D341Med (cell line): ENCODE results near the gene CRISPLD2.

Experiments used
- DNase-seq: peaks from one replicate; pipeline ENCODE4 v3.0.0; 2012; ENCODE audit warnings: low spot score

CRISPLD2 gene

DNA sequence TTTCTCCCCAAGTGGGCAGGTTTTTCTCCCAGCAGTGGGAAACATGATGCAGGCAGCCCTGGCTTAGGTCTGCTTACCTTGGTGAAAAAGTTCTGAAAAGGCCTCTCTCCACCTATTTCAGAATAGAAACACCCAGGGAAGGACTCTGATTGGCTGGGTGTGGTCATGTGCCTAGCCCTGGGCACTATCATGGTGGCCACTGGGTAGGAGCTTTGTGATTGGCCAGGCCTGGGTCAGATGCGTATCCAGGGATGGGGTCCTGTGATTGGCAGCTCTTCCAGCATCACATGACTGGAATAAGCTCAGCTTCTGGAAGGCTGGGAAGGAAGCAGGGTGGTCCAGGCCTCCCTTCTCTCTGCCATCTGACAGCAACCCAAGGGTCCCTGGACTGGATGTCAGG lies 138.0 kb downstream of the CRISPLD2 start:
- DNase-seq: no peak
